OCI-LY7 (cell line): ENCODE measurements around the gene NME7. TPM values are rescaled to one million over a fixed set of nuclear protein-coding genes. Genes with fewer than 3 reads are reported as not detected.

Experiments used
- BruUV-seq: library from RNA; stranded (reverse); fragments of 400-500 nt; replicated peaks from 2 replicates; lab custom pipeline; 2021; lab: Mats Ljungman, UMichigan
- CTCF ChIA-PET: fragments of 300-600 bp; sonication (Branson Sonifier 250); formaldehyde crosslinking; loops from one replicate; lab custom pipeline; 2022; ENCODE audit warnings: antibody characterized with exemption; ENCODE audit not compliant: unreplicated experiment; lab: Charles Lee
- POLR2A ChIA-PET: fragments of 300-600 bp; sonication (Branson Sonifier 250); formaldehyde crosslinking; loops from one replicate; lab custom pipeline; 2022; ENCODE audit warnings: antibody characterized with exemption; lab: Charles Lee
- DNase-seq: peaks from one replicate; pipeline ENCODE4 v3.0.0-alpha.2; 2015; ENCODE audit warnings: low spot score
- H2AFZ ChIP-seq: fragments of 200-600 bp; sonication (generic), shearing (Covaris generic); 2 replicates; pipeline ENCODE4 v1.6.1; 2014; ENCODE audit warnings: mild to moderate bottlenecking, antibody characterized with exemption, low read length, moderate library complexity
- H3K27ac ChIP-seq: fragments of 200-600 bp; sonication (generic); 2 replicates; pipeline ENCODE4 v1.5.1; 2014; ENCODE audit warnings: mixed run types, low read depth, mild to moderate bottlenecking, moderate library complexity, low read length, inconsistent platforms; ENCODE audit not compliant: poor library complexity, severe bottlenecking
- H3K36me3 ChIP-seq: fragments of 200-600 bp; sonication (generic); 2 replicates; pipeline ENCODE4 v1.6.1; 2014; ENCODE audit warnings: mild to moderate bottlenecking, antibody characterized with exemption, low read length, moderate library complexity, mixed read lengths; ENCODE audit not compliant: insufficient read depth
- H3K4me1 ChIP-seq: fragments of 200-600 bp; sonication (generic); 2 replicates; pipeline ENCODE4 v1.5.1; 2014; ENCODE audit warnings: mild to moderate bottlenecking, low read length; ENCODE audit not compliant: insufficient read depth, poor library complexity, severe bottlenecking
- H3K4me2 ChIP-seq: fragments of 200-600 bp; sonication (generic); 2 replicates; pipeline ENCODE4 v1.6.1; 2014; ENCODE audit warnings: mild to moderate bottlenecking, low read length
- H3K4me3 ChIP-seq: fragments of 200-600 bp; sonication (generic); 2 replicates; pipeline ENCODE4 v1.5.1; 2014; ENCODE audit warnings: mild to moderate bottlenecking, low read depth, low read length; ENCODE audit not compliant: poor library complexity, severe bottlenecking
- H3K79me2 ChIP-seq: fragments of 200-600 bp; sonication (generic); 2 replicates; pipeline ENCODE4 v1.6.1; 2016; ENCODE audit warnings: low read depth, mild to moderate bottlenecking, low read length, moderate library complexity, mixed read lengths; ENCODE audit not compliant: insufficient read depth
- H3K9me2 ChIP-seq: fragments of 200-600 bp; sonication (generic); 2 replicates; pipeline ENCODE4 v1.6.1; 2016; ENCODE audit warnings: mild to moderate bottlenecking, low read length, mixed read lengths; ENCODE audit not compliant: insufficient read depth
- H3K9me3 ChIP-seq: fragments of 200-600 bp; sonication (generic); 2 replicates; pipeline ENCODE4 v1.6.1; 2014; ENCODE audit warnings: mild to moderate bottlenecking, mixed run types, low read length, mixed read lengths
- H4K20me1 ChIP-seq: fragments of 200-600 bp; sonication (generic); 2 replicates; pipeline ENCODE4 v1.6.1; 2014; ENCODE audit warnings: mild to moderate bottlenecking, antibody characterized with exemption, low read length, moderate library complexity, mixed read lengths; ENCODE audit not compliant: insufficient read depth
- CTCF ChIP-seq: fragments of 200-600 bp; sonication (generic); conservative IDR thresholded peaks from 2 replicates; pipeline ENCODE4 v1.5.1; 2014; ENCODE audit warnings: mild to moderate bottlenecking, antibody characterized with exemption, low read length, moderate library complexity, mixed read lengths
- EZH2phosphoT487 ChIP-seq: fragments of 200-600 bp; sonication (generic); IDR thresholded peaks from 2 replicates; pipeline ENCODE4 v1.6.1; 2018; ENCODE audit warnings: low read depth, borderline replicate concordance, mild to moderate bottlenecking, mixed run types, antibody characterized with exemption, low read length, moderate library complexity, mixed read lengths
- intact Hi-C: fragments of 100-400 bp; cut with micrococcal nuclease; formaldehyde crosslinking; loops from one replicate; pipeline ENCODE4 v1.10.0; 2022; ENCODE audit not compliant: unreplicated experiment
- total RNA-seq, 2 experiments: library from RNA; depleted of rRNA in 1 of 2; stranded (reverse); fragments of >200 nt in 1 of 2; shearing (Covaris generic) in 1 of 2; gene quantifications; 2 replicates each; pipeline ENCODE4 v1.2.3, GENCODE V29; 2014 to 2022

Gene NME7
- total RNA-seq, 2 experiments from 2014 or later: 9.3 to 17.0 TPM

GRCh38 chr1:169327875-169328274 lies 39.7 kb downstream of the NME7 start:
- H3K4me1 ChIP-seq: no peaks in the 10 kb centered on the region
- intact Hi-C loops: no loop called here
- peaks cover 3% of the 10 kb centered on the region; the same call in 1 of the 2 replicates for H3K9me3 ChIP-seq
- no peak for DNase-seq
- H3K4me2 ChIP-seq: no peak overlapping the region
- H3K27ac ChIP-seq: no peak overlapping the region
- POLR2A ChIA-PET: interaction anchor here (0.7 kb wide), 1 partner anchor 364 kb away, joined by 4 read pairs; no protein-coding TSS in a partner anchor
- BruUV-seq: no TSS peak
- no peaks in the 10 kb centered on the region for H4K20me1 ChIP-seq
- no peaks in the 10 kb centered on the region for H3K9me2 ChIP-seq
- H3K79me2 ChIP-seq: no peaks in the 10 kb centered on the region
- H3K4me3 ChIP-seq: no peak overlapping the region
- no peak overlapping the region for H2AFZ ChIP-seq
- TF ChIP-seq CTCF (no peak), EZH2phosphoT487 (no peak)
- H3K36me3 ChIP-seq: no peaks in the 10 kb centered on the region
- CTCF ChIA-PET: no interaction called here

GRCh38 chr1:169326956-169327268 lies 40.7 kb downstream of the NME7 start:
- Histone ChIP-seq H3K4me3 (no peak overlapping the region), H3K27ac (no peak overlapping the region), H3K4me1 (no peaks in the 10 kb centered on the region), H3K36me3 (no peaks in the 10 kb centered on the region), H3K79me2 (no peaks in the 10 kb centered on the region), H3K9me3 (peaks cover 3% of the 10 kb centered on the region; the same call in 1 of the 2 replicates), H2AFZ (no peak overlapping the region), H3K9me2 (no peaks in the 10 kb centered on the region), H3K4me2 (no peak overlapping the region), H4K20me1 (no peaks in the 10 kb centered on the region)
- TF ChIP-seq EZH2phosphoT487 (no peak), CTCF (no peak)
- DNase-seq: no peak
- ChIA-PET POLR2A (no interaction called here), CTCF (no interaction called here)
- BruUV-seq: no TSS peak
- intact Hi-C loops: no loop called here

- intact Hi-C loops: no loop called here
- TF ChIP-seq EZH2phosphoT487: no peak
- no peak for TF ChIP-seq CTCF
- Histone ChIP-seq H3K4me1 (no peaks in the 10 kb centered on the region), H4K20me1 (no peaks in the 10 kb centered on the region), H3K4me2 (no peak overlapping the region), H2AFZ (no peak overlapping the region), H3K79me2 (no peaks in the 10 kb centered on the region), H3K27ac (no peak overlapping the region), H3K9me2 (no peaks in the 10 kb centered on the region), H3K4me3 (no peak overlapping the region), H3K9me3 (peaks cover 3% of the 10 kb centered on the region; the same call in 1 of the 2 replicates), H3K36me3 (no peaks in the 10 kb centered on the region)
- DNase-seq: no peak
- BruUV-seq: no TSS peak
- POLR2A ChIA-PET: no interaction called here
- CTCF ChIA-PET: no interaction called here
Observed at GRCh38 chr1:169326261-169326955, 41.2 kb downstream of the NME7 start.
